DOHH2 (cell line): ENCODE results near the gene CORO2B.

Source experiments
- CTCF ChIP-seq: fragments of 200-600 bp; sonication (generic); IDR thresholded peaks from one replicate; pipeline ENCODE4 v1.5.1; 2014; ENCODE audit warnings: antibody characterized with exemption, mild to moderate bottlenecking, low read depth, low read length; ENCODE audit not compliant: poor library complexity, severe bottlenecking
- EZH2phosphoT487 ChIP-seq: fragments of 200-600 bp; sonication (generic); IDR thresholded peaks from 2 replicates; pipeline ENCODE4 v1.6.1; 2017; ENCODE audit warnings: borderline replicate concordance, mild to moderate bottlenecking, antibody characterized with exemption, low read length, moderate library complexity, mixed read lengths

DNA sequence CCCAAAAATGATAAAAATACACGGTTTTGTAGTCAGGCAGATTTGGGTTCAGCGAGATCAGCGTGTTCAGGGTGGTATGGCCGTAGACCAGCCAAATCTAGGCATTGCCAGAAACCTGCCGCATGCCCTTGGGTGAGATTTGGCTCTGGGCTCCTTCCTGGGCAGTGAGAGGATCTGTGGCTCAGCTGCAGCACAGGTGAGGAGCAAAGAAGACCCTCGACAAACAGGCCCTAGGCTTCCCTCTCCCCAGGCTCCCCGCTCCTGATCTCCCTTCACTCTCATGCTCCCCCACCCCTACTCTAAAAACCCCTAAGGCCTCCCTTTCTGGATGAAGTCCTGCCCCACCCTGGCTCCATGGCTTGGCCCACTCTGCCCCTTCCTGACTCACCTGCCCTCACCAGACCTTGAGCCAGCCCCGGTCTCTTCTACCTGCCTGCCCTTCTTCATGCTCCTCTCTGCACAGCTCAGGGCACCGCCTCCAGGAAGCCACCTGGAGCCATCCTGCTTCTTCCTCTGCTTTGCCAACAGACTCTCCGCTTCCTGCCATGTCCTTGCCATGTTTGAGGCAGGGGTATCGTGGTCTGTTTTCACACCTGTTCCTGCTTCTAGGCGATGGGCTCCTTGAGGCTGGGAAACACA, 88.1 kb downstream of the CORO2B start:
- TF ChIP-seq CTCF (no peak), EZH2phosphoT487 (no peak)
